HG03103 (cell line): Measurements from ENCODE around the gene CXCL11.
"Not testable (repeated sequence)": the region's sequence is repeated elsewhere in the genome, so short reads cannot be mapped to it uniquely, and the experiment has no call there.

Experiments used
- ATAC-seq: cut with Tn5 transposase; IDR thresholded peaks from one replicate; pipeline ENCODE4 v1.9.1; 2021; ENCODE audit warnings: low read depth; ENCODE audit not compliant: unreplicated experiment

Gene CXCL11

GRCh38 chr4:76043306-76043705, 7.4 kb upstream of the CXCL11 start:
- ATAC-seq = not testable (repeated sequence)

- ATAC-seq = not testable (repeated sequence)
These were observed 6.5 kb upstream of the CXCL11 start for GRCh38 chr4:76042241-76042998.

- ATAC-seq = no peak
These were observed 985 bp upstream of the CXCL11 start for GRCh38 chr4:76036855-76037254.

- ATAC-seq = no peak
These were observed 729 bp downstream of the CXCL11 start for GRCh38 chr4:76035141-76035540.

- ATAC-seq = no peak
These were observed 6.6 kb downstream of the CXCL11 start for GRCh38 chr4:76029300-76029699.

GRCh38 chr4:76028350-76028765, 7.5 kb downstream of the CXCL11 start:
- ATAC-seq = no peak

- no peak for ATAC-seq
These were observed 11.8 kb downstream of the CXCL11 start for GRCh38 chr4:76024065-76024464.

GRCh38 chr4:76023389-76023788, 12.5 kb downstream of the CXCL11 start, which contains the start of gene CXCL10:
Gene CXCL10, minus strand, starts transcription at chr4:76023497. Its CDS starts 66 bp downstream, at chr4:76023431.
- ATAC-seq = no peak

- ATAC-seq = no peak
These were observed 13.2 kb downstream of the CXCL11 start for GRCh38 chr4:76022677-76023076.

GRCh38 chr4:76022031-76022430, 13.8 kb downstream of the CXCL11 start:
- no peak for ATAC-seq

- no peak for ATAC-seq
These were observed 18.7 kb downstream of the CXCL11 start for GRCh38 chr4:76017056-76017686.

- peak; percentile 64 for ATAC-seq
These were observed 19.5 kb downstream of the CXCL11 start for GRCh38 chr4:76016393-76016792.

GRCh38 chr4:76013540-76013939, 22.3 kb downstream of the CXCL11 start:
- ATAC-seq = no peak

GRCh38 chr4:76012388-76012801, 23.5 kb downstream of the CXCL11 start:
- no peak for ATAC-seq

GRCh38 chr4:76011700-76012387, 24.0 kb downstream of the CXCL11 start:
- peak; percentile 66 for ATAC-seq

- no peak for ATAC-seq
These were observed 24.7 kb downstream of the CXCL11 start for GRCh38 chr4:76011018-76011670.

- no peak for ATAC-seq
These were observed 25.3 kb downstream of the CXCL11 start for GRCh38 chr4:76010576-76010975.

- no peak for ATAC-seq
These were observed 26.6 kb downstream of the CXCL11 start for GRCh38 chr4:76009311-76009710.

- no peak for ATAC-seq
These were observed 28.6 kb downstream of the CXCL11 start, which contains the start of gene CXCL9 for GRCh38 chr4:76007089-76007862. Gene CXCL9, minus strand, starts transcription at chr4:76007509. Its CDS starts 60 bp downstream, at chr4:76007449.

- no peak for ATAC-seq
These were observed 32.2 kb downstream of the CXCL11 start for GRCh38 chr4:76003620-76004019.
